Glutamatergic neuron (in vitro differentiated cells): Measurements from ENCODE around the gene SETD1B. TPM values are rescaled to one million over a fixed set of nuclear protein-coding genes. Genes with fewer than 3 reads are reported as not detected.

Experiments
- DNase-seq: peaks from one replicate; pipeline ENCODE4 v3.0.0; 2022
- H3K27ac Mint-ChIP-seq: one replicate; pipeline ENCODE4 v1.8.0; 2020; ENCODE audit warnings: mild to moderate bottlenecking, mixed read lengths, inconsistent platforms; ENCODE audit not compliant: unreplicated experiment
- H3K27me3 Mint-ChIP-seq: one replicate; pipeline ENCODE4 v1.8.0; 2020; ENCODE audit warnings: mild to moderate bottlenecking, moderate library complexity, mixed read lengths, inconsistent platforms; ENCODE audit not compliant: unreplicated experiment
- H3K36me3 Mint-ChIP-seq: one replicate; pipeline ENCODE4 v1.8.0; 2020; ENCODE audit warnings: mild to moderate bottlenecking, mixed read lengths, inconsistent platforms; ENCODE audit not compliant: unreplicated experiment
- H3K4me1 Mint-ChIP-seq: one replicate; pipeline ENCODE4 v1.8.0; 2020; ENCODE audit warnings: mild to moderate bottlenecking, low read depth, mixed read lengths, inconsistent platforms; ENCODE audit not compliant: unreplicated experiment
- H3K4me3 Mint-ChIP-seq: one replicate; pipeline ENCODE4 v1.8.0; 2020; ENCODE audit warnings: mild to moderate bottlenecking, mixed read lengths, inconsistent platforms; ENCODE audit not compliant: unreplicated experiment
- H3K9me3 Mint-ChIP-seq: one replicate; pipeline ENCODE4 v1.8.0; 2020; ENCODE audit warnings: mild to moderate bottlenecking, moderate library complexity, mixed read lengths, inconsistent platforms; ENCODE audit not compliant: unreplicated experiment
- total RNA-seq: library from RNA; stranded (reverse); fragmentation: NEBNext Ultra II Directional; extraction: Animal tissue kit (Norgen Biotek cat#: 25700); gene quantifications from one replicate; pipeline ENCODE4 v1.2.1, GENCODE V29; 2021; ENCODE audit not compliant: unreplicated experiment
- TF ChIP-seq, protein P1 (sequence below): fragments of 200-600 bp; sonication (generic); IDR thresholded peaks from one replicate; pipeline ENCODE4 v1.5.0; 2021; ENCODE audit not compliant: partially characterized antibody, unreplicated experiment

The SETD1B gene
- total RNA-seq, 1 donor from 2014 or later = 35.0 TPM

DNA sequence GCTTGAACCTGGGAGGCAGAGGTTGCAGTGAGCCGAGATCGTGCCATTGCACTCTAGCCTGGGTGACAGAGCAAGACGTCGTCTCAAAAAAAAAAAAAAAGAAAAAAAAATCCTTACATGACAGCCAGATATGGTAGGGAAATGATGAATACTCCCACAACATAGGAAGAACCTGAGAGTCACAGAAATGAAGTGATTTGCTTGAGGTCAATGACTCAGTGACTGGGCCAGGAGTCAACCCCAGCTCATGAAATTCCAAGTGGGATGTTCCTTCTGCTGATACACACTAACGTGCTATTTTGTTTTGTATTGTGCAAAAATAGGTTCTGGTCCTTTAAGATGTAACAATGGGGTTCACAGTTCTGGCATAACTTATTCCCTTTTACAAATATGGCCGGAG lies 19.3 kb upstream of the SETD1B start:
- no peaks in the 10 kb centered on the region for H3K36me3 Mint-ChIP-seq
- peaks cover 27% of the 10 kb centered on the region for H3K27me3 Mint-ChIP-seq
- H3K9me3 Mint-ChIP-seq = peaks cover 28% of the 10 kb centered on the region
- H3K27ac Mint-ChIP-seq = peak overlapping the region; percentile 33
- no peak for DNase-seq
- peak overlapping the region; percentile 20 for H3K4me3 Mint-ChIP-seq
- TF ChIP-seq, protein P1, sequence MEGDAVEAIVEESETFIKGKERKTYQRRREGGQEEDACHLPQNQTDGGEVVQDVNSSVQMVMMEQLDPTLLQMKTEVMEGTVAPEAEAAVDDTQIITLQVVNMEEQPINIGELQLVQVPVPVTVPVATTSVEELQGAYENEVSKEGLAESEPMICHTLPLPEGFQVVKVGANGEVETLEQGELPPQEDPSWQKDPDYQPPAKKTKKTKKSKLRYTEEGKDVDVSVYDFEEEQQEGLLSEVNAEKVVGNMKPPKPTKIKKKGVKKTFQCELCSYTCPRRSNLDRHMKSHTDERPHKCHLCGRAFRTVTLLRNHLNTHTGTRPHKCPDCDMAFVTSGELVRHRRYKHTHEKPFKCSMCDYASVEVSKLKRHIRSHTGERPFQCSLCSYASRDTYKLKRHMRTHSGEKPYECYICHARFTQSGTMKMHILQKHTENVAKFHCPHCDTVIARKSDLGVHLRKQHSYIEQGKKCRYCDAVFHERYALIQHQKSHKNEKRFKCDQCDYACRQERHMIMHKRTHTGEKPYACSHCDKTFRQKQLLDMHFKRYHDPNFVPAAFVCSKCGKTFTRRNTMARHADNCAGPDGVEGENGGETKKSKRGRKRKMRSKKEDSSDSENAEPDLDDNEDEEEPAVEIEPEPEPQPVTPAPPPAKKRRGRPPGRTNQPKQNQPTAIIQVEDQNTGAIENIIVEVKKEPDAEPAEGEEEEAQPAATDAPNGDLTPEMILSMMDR = no peak
- H3K4me1 Mint-ChIP-seq = peaks cover 17% of the 10 kb centered on the region

DNA sequence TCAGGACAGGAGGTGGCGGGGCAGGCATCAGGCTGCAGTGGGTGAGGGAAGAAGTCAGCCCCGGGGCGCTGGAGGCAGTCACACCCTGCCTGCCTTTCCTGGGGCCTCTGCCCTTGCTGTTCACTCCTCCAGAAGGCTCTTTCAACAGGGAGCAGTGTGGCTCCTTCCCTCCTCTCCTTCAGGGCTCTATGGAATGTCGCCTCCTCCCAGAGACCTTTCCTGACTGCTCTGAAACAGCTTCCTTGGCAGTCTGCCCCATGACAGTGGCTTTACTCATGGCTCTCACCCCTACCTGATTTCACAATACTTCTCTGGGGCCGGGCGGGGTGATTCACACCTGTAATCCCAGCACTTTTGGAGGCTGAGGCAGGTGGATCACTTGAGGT lies 17.4 kb upstream of the SETD1B start:
- Mint-ChIP-seq H3K27ac (peak overlapping the region; percentile 48), H3K27me3 (peaks cover 29% of the 10 kb centered on the region), H3K36me3 (no peaks in the 10 kb centered on the region), H3K4me3 (no peak overlapping the region), H3K4me1 (peaks cover 17% of the 10 kb centered on the region), H3K9me3 (peaks cover 29% of the 10 kb centered on the region)
- DNase-seq = no peak
- TF ChIP-seq, protein P1 = no peak

DNA sequence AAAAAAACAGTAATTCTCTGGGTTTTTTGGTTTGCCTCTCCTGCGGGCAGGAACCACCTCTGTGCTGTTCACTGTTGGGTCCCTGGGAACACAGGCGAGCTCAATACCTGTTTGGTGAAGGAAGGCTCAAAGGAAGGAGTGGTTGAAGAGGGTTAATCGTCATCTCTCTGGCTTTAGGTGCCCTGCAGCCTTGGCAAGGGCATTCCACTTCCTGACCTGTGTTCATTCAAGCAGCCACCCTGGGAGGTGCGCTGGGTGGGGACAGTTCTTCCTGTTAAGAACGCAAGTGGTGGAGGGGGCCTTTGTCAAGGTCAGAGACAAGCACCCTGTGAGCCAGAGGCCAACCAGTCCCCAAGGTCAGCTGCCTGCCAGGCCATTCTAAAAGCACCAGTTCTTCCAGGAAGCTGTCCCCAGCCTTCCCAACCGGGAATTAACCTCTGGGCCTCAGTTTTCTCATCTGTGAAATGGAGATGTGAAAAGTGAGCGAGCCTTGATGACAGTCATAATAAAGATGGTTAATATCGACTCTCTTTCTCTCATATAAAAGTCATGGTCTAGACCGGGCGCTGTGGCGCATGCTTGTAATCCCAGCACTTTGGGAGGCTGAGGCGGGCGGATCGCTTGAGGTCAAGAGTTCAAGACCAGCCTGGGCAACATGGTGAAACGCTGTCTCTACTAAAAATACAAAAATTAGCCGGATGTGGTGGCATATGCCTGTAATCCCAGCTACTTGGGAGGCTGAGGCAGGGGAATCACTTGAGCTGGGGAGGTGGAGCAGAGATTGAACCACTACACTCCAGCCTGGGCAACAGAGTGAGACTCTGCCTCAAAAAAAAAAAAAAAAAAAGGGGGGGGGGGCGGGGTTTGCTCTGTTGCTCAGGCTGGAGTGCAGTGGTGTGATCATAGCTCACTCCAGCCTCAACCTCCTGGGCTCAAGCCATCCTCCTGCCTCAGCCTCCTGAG lies 16.5 kb upstream of the SETD1B start:
- peaks cover 21% of the 10 kb centered on the region for H3K27me3 Mint-ChIP-seq
- H3K36me3 Mint-ChIP-seq = no peaks in the 10 kb centered on the region
- H3K9me3 Mint-ChIP-seq = peaks cover 20% of the 10 kb centered on the region
- H3K4me1 Mint-ChIP-seq = peaks cover 8% of the 10 kb centered on the region
- DNase-seq = no peak
- peak overlapping the region; percentile 48 for H3K27ac Mint-ChIP-seq
- H3K4me3 Mint-ChIP-seq = no peak overlapping the region
- TF ChIP-seq, protein P1 = no peak

DNA sequence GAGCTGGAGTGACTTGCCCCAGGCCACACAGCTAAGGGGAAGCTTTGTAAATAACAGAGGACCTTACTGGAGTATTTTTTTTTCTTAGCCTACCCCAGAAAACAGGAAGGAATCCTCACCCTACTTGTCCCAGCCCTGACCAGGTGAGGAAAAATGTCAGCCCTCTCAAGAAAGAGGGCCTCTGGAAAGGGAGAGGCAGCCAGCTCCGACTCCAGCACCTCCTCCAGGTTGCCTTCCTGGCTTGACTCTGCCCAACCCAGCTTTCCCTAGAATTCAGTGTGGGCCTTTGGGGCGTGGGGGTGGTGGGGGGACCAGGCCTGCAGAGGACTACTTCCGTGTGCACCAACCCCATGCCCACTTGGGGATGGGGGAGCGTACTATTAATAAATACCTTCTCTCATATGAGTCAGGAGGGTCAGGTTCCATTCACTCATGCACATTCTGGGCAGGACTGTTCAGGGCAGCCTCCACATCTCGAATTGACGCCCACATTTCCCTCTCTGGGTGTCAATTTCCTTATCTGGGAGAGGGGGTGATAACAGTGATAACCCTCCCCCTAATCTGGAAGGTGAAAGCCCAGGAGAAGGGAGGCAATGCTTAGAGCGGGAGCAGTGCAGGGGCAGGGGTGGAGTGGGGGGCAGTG lies 15.5 kb upstream of the SETD1B start:
- no peak overlapping the region for H3K4me3 Mint-ChIP-seq
- no peak for DNase-seq
- peaks cover 17% of the 10 kb centered on the region for H3K27me3 Mint-ChIP-seq
- peaks cover 8% of the 10 kb centered on the region for H3K4me1 Mint-ChIP-seq
- H3K9me3 Mint-ChIP-seq = peaks cover 17% of the 10 kb centered on the region
- TF ChIP-seq, protein P1 = no peak
- H3K36me3 Mint-ChIP-seq = no peaks in the 10 kb centered on the region
- H3K27ac Mint-ChIP-seq = no peak overlapping the region
